ENCODE data around the gene ALDH1L1.

DNA sequence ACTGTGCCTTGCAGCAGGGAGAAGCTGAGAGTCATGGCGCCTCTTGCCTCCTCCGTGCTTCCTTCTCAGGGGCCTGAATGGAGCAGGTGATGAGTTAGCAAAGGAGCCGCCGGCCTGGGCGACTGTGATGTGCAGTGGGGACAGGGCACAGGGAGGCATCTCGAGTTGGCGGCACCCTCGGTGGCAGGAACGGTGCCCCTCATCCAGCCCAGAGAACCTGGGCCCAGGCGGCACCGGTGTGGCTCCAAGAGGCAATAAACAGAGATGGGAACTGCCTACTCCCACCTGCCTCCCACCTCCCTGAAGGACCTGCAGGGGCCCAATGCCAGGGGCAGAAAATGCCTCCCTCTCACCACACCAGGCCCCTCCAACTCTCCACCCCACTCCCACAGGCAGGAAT is 102.6 kb downstream of the ALDH1L1 start:
- TF ChIP-seq, protein P1, sequence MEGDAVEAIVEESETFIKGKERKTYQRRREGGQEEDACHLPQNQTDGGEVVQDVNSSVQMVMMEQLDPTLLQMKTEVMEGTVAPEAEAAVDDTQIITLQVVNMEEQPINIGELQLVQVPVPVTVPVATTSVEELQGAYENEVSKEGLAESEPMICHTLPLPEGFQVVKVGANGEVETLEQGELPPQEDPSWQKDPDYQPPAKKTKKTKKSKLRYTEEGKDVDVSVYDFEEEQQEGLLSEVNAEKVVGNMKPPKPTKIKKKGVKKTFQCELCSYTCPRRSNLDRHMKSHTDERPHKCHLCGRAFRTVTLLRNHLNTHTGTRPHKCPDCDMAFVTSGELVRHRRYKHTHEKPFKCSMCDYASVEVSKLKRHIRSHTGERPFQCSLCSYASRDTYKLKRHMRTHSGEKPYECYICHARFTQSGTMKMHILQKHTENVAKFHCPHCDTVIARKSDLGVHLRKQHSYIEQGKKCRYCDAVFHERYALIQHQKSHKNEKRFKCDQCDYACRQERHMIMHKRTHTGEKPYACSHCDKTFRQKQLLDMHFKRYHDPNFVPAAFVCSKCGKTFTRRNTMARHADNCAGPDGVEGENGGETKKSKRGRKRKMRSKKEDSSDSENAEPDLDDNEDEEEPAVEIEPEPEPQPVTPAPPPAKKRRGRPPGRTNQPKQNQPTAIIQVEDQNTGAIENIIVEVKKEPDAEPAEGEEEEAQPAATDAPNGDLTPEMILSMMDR (IDR thresholded peaks at IDR 0.05): no peak
- TF ChIP-seq EZH2 (IDR thresholded peaks at IDR 0.05; ENCODE audit: borderline replicate concordance, insufficient read depth, low read depth, low read length, poor library complexity, severe bottlenecking): no peak
